Left hindlimb (tissue), 1 donor: ENCODE measurements around the gene PNMT.

ENCODE experiments used
- DNase-seq: peaks from one replicate; pipeline ENCODE4 v3.0.0-alpha.2; 2018

The PNMT gene, protein sequence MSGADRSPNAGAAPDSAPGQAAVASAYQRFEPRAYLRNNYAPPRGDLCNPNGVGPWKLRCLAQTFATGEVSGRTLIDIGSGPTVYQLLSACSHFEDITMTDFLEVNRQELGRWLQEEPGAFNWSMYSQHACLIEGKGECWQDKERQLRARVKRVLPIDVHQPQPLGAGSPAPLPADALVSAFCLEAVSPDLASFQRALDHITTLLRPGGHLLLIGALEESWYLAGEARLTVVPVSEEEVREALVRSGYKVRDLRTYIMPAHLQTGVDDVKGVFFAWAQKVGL

GRCh38 chr17:39667945-39668924 lies at the start of gene PNMT:
Gene PNMT (plus strand): TSS chr17:39668453. CDS start chr17:39668476, 23 bp downstream.
- peak; percentile 73 for DNase-seq

GRCh38 chr17:39618956-39619785 lies 49.1 kb upstream of the PNMT start:
- DNase-seq = no peak

- DNase-seq = no peak
Measured at GRCh38 chr17:39619786-39620101, 48.5 kb upstream of the PNMT start.

GRCh38 chr17:39621523-39622379 lies 46.5 kb upstream of the PNMT start:
- peak; percentile 91 for DNase-seq

- no peak for DNase-seq
Measured at GRCh38 chr17:39622380-39623006, 45.8 kb upstream of the PNMT start.

DNA sequence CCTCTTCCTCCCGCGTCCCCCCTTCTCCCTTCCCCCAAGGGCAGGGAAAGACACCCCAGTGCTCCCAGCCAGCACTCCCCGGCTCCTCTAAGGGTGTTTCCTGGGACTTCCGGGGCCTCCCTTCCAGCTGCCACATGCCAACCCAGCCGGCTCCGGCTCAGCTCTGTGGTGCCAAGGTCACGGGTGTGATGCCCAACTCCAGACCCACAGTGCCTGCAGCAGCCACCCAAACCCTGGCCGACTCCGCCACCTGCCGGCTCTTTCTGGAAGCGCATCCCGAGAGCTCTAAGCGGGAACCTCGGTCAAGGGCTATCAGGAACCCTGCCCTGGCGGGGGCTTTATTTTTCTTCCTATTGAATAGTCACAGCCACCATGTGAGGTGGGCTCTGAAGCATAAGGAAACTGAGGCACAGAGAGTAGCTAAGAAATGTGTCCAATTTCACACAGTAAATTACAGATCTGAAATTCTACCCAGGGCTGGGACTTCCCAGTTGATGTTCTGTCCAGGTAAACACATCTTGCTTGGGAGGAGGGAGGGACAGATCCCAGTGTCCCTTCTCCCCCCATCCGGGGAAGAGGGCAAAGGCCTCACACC lies 44.8 kb upstream of the PNMT start:
- peak; percentile 78 for DNase-seq

DNA sequence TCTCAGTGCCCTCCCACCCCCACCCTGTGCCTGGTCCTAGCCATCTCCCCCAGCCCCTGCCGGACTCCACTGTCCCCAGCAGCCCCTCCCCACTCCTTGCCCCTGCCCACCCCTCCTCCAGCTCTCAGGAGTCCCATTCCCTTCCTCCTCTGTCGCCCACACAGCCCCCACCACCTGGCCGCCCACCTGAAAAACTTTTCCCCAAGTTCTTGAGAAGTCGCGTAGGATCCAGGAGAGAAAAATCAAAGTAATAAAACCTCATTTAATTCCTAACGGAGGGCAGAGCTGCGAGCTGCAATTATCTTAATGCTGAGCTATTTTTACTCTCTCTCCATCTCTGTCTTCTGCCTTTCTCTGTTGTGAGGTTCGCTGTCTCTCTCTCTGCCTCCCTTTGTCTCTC lies 43.9 kb upstream of the PNMT start:
- DNase-seq = no peak

DNA sequence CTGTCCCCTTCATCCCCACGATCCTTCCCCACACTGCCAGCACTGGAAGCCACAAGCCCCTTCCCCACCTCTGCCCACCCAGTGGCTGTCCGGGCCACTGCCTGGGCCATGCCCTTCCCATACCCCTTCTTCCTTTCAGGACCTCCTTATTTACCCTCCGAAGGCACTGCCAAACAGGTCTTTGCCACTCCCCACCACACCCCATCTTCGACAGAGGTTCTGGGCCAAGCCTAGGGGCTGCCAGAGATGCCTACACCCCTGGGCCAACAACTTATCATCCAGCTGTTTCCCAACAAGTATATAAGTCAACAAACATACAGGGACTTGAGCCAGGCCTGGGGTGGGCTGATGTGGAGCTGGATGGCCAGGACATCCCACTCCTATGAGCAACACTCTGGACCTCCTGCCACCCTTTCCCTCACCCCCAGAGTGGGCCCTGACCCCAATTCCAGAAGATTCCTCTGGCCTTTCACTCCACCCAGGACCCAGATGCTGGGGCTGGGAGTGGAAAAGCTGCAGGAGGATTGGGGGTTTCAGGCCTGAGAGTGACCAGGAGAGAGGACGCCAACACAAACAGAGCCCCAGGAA lies 43.0 kb upstream of the PNMT start:
- no peak for DNase-seq

DNA sequence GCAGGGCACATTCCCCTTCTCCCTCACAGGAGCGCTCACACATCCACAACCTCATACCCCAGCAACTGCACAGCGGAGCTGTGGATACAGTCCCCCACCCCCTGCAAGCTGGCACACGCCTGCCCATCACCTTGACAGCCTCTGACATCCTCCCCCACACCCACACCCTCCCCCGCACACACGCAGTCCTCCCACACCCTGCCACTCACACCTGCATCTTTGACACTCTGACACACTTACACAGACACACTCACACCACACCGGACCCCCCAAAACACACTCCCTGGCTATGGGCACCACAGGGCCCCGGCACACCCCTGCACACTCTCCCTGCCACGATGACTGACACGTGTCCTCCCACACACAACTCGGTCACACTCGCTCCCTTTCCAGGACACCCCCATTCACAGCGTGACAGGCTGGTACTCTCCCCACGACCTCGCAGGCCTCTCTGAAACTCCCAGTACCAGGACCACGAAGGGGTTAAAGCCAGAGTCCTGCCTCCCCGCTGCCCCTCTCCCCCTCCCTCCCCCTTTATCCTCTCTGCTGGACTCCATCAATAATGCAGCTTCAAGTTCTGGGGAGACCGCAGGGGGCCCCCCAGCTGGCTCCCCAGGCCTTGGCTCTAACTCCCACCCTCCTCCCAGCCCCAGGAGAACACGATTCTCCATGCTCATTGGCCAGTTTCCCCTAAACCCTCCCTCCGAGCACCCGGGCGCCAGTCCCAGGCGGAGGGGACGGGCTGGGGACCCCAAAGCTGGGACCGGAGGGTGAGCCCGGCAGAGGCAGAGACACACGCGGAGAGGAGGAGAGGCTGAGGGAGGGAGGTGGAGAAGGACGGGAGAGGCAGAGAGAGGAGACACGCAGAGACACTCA lies 41.8 kb upstream of the PNMT start, which contains the start of gene PPP1R1B:
Gene PPP1R1B, plus strand, starts transcription at position 782 of the 876 bp plus-strand sequence. CDS start 441 bp downstream, outside the sequence.
- DNase-seq = no peak

DNA sequence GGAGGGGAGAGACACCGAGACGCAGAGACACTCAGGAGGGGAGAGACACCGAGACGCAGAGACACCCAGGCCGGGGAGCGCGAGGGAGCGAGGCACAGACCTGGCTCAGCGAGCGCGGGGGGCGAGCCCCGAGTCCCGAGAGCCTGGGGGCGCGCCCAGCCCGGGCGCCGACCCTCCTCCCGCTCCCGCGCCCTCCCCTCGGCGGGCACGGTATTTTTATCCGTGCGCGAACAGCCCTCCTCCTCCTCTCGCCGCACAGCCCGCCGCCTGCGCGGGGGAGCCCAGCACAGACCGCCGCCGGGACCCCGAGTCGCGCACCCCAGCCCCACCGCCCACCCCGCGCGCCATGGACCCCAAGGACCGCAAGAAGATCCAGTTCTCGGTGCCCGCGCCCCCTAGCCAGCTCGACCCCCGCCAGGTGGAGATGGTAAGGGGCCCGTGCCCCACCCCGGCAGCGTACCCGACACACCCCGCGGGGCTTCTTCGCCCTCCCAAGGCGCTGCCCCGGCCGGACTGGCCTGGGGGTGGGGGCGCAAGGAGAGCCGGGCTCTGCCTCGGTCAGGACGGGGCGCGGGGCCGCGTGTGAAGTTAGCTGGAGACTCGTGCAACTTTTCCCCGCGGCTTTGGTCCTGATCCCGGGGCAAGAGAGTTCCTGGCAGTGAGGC lies 41.1 kb upstream of the PNMT start:
- DNase-seq = no peak

DNA sequence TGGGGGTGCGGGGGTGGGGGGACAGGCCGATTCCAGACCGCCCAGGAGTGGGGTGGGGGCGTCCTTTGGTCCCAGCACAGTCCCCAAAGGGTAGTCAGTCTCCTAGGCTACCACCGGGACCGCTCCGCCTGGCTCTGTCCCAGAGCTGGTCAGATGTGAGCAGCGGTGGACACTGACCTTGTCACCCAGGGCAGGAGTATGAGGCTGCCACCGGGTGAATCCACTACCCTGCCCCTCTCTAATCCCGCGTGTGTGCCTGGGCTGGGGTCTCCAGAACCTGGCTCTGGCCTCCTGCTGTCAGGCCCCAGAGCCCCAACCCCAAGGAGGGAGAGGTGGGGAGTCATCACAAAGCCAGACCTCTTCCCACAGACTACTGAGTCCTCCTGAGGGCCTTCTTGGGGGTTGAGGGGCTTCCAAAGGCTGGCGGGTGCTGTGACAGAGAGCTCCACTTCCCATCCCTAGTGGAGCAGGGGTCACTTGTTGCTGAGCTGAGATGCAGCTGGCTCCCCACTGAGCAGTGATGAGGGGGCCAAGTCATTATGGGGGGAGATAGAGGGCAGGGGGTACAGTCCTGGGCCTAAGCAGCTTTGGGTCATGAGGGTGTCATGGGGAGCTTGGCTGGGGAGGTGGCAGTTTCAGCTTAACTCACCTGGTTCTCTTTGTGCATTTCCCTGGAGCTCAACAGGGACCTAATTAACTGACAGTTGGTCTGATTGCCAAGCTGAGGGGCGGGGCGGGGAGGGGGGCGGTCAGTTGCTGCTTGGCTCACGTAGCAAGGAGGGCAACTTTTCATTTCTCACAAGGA lies 40.3 kb upstream of the PNMT start:
- no peak for DNase-seq

DNA sequence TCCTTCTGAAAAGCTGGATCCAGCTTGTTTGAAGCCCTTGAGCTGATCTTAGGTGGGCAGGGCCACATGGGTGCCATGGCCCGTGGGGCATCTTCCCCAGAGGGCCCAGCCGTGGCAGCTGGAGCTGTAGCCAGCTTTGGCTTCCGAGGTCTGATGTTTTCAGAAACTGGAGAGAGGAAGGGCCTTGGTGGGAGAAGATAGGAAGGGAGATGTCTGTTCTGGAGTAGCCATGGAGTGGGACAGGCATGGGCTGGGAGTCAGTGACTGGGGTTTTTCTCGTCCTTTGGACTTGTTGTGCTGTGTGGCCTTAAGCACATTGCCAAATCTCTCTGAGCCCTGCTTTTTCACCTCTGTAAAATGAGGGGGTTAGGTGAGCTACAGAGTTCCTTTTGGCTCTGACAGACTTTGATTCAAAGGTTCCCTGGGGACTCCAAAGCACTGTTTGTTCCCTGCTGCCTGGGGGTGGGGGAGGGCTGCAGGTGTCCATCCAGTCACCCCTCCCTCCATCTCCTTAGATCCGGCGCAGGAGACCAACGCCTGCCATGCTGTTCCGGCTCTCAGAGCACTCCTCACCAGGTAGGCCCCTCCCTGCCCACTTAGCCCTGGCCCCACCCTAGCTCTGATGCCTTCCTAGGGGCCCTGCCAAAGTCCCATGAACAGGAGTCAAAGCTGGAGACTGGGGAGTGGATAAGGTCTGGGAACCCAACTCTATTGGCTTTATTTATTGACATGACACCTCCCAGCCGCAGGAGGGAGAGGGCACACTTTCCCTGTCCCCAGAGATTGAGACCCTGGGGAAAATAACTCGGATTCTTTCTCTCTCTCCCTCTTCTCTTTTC lies 39.4 kb upstream of the PNMT start:
- no peak for DNase-seq

DNA sequence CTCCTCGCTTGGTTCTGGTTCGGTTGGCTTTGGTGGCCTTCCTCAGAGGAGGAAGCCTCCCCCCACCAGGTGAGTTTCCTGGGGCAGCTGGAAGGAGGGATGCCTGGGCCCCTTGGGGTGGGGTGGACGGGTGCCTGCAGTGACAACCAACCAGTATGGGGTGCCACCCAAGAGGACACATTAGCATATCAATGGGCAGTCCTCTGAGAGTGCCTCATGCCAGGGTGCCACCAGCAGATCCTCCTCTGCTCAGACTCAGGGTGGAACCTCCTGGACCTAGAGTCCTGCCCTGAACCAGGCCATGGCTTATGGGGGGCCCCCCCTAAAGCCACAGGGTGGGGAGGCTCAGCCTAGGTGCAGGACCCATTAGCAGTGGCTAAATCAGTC lies 38.8 kb upstream of the PNMT start:
- DNase-seq = no peak

DNA sequence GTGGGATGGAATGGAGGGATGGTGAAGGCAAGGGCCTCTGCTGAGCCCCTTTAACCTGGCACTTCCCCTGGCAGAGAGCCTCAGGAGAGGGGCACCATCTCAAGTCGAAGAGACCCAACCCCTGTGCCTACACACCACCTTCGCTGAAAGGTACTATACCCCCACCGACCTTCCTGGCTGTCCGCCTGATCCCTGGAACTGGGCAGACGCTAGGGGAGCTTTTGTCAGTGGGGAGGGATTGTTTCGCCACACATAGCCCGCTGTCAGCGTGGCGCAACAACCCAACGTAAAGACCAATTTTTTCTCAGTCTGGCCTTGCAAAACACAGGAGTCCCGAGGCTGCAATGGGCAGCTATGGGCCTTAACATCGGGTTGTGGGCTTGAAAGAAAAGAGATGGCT lies 38.4 kb upstream of the PNMT start:
- DNase-seq = no peak

- no peak for DNase-seq
Measured at GRCh38 chr17:39631403-39631802, 36.9 kb upstream of the PNMT start.

GRCh38 chr17:39632153-39632941 lies 35.9 kb upstream of the PNMT start:
- peak; percentile 63 for DNase-seq
